ENCODE results near the gene ERC2.
"Not testable (repeated sequence)": the region's sequence is repeated elsewhere in the genome, so short reads cannot be mapped to it uniquely, and the experiment has no call there.

ERC2 gene

DNA sequence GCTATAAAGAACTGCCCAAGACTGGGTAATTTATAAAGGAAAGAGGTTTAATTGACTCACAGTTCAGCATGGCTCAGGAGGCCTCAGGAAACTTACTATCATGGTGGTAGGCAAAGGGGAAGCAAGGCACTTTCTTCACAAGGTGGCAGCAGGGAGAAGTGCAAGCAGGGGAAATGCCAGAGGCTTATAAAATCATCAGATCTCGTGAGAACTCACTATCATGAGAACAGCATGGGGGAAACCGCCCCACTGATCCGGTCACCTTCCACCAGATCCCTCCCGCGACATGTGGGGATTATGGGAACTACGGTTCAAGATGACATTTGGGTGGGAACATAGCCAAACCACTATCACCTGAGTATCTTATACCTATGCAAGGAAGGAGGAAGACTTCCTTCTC is 963.2 kb downstream of the ERC2 start:
- not testable (repeated sequence) for H3K4me1 Mint-ChIP-seq; H3K9me3 Mint-ChIP-seq; H3K36me3 Mint-ChIP-seq; H3K27me3 Mint-ChIP-seq; DNase-seq (ENCODE audit: low spot score in 2 of 2); H3K27ac Mint-ChIP-seq; H3K4me3 Mint-ChIP-seq; ATAC-seq (ENCODE audit: low read depth)

DNA sequence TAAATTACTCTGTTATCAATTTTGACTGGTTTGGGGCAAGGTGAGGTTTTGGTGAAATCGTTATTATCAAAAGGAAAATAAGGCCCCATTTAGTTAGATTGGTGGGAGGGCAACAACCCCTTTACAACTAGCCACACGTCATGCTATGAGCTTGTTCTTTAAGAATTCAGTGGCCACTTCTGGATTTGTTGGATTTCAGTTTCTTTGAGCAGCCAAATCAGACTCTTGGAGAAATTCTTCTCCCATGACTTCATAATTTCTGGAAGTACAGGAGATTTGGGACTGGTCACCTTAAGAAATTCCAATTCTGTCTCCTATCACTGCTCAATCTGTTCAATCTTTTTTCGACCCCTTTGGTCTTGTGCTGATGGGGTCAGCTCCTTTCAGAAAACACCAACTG is 966.4 kb downstream of the ERC2 start:
- no peaks in the 10 kb centered on the region for H3K27me3 Mint-ChIP-seq
- no peaks in the 10 kb centered on the region for H3K4me1 Mint-ChIP-seq
- ATAC-seq (ENCODE audit: low read depth) (no peak), DNase-seq (ENCODE audit: low spot score in 2 of 2) (no peak)
- H3K9me3 Mint-ChIP-seq: no peaks in the 10 kb centered on the region
- H3K36me3 Mint-ChIP-seq: no peaks in the 10 kb centered on the region
- no peak overlapping the region for H3K27ac Mint-ChIP-seq
- H3K4me3 Mint-ChIP-seq: no peak overlapping the region

DNA sequence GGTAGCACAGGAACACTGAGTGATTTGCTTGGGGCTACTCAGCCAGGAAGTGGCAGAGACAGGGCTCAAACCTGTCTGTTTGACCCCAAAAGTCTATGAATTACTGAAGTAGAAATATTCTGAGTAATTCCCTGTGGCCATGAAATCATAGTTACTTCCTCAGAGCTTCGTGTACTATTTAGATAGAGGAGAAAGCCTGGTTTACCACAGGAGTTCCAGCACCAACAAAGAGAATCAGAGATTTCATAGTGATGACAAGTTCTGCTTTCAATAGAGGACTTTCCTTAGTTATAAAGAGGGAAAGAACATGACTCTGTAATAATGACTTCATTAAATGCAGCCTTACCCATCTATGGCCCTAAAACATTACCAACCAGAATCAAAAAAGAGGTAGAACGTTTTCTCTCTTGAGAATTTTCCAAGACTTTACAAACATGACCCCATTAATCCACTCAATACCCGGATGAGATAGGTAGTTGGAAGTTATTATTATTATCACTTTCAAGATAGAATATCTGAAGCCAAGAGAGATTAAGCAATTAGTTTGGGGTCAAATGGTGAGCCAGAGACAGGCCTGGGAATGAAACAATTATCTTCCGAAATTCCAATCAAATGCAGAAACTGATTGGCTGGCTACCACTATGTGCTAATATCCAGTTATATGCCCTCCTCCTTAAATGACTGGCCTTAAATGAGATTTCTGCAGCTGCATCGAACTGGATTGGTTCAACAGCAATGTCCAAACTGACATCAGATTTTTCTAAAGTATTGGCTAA is 967.5 kb downstream of the ERC2 start:
- DNase-seq (ENCODE audit: low spot score in 2 of 2) (no peak), ATAC-seq (ENCODE audit: low read depth) (no peak)
- Mint-ChIP-seq H3K4me3 (no peak overlapping the region), H3K9me3 (no peaks in the 10 kb centered on the region), H3K4me1 (no peaks in the 10 kb centered on the region), H3K27ac (no peak overlapping the region), H3K27me3 (no peaks in the 10 kb centered on the region), H3K36me3 (no peaks in the 10 kb centered on the region)

DNA sequence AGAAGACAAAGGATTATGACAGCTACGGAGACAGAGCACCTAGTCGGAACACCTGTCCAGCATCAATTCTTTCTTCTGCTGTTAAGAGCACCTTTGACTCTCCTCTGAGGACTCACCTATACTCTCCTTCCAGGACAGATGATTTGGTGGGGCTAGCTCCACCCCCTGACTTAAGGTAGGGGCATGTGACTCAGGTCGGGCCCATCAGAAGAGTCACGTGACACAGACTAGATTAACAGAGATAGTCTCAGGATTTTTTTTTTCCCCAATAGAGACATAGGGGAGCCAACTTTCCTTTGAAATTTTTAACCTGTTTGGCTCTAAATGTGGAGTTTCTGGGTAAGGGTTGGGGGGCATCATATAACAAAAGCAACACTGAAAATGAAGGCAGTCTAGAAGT is 969.7 kb downstream of the ERC2 start:
- H3K36me3 Mint-ChIP-seq: no peaks in the 10 kb centered on the region

DNA sequence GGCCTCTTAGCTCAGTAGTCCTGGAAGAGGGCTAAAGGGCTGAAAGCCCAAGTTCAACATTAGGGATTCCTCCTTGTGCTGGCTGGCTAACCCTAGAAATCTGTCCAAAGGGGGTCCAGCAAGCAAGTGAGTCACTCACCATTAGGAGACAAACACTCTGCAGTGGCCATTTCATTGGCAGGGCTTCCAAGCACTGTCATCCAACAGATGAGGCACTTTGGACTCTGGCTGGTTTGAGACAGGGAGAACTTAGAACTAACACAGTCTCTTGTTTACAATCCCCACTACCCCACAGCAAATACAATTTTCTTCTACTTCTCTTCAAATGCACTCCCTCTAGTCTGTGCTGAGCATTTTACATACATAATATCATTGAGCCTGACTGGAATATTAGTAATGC is 971.0 kb downstream of the ERC2 start:
- no peaks in the 10 kb centered on the region for H3K4me1 Mint-ChIP-seq
- H3K4me3 Mint-ChIP-seq: no peak overlapping the region
- ATAC-seq (ENCODE audit: low read depth) (no peak), DNase-seq (ENCODE audit: low spot score in 2 of 2) (no peak)
- H3K27ac Mint-ChIP-seq: no peak overlapping the region
- peaks cover 2% of the 10 kb centered on the region for H3K9me3 Mint-ChIP-seq
- H3K36me3 Mint-ChIP-seq: no peaks in the 10 kb centered on the region
- H3K27me3 Mint-ChIP-seq: peaks cover 4% of the 10 kb centered on the region

More for the DNA sequence above, 969.7 kb downstream of the ERC2 start:
- Mint-ChIP-seq H3K27me3 (peaks cover 2% of the 10 kb centered on the region), H3K4me1 (no peaks in the 10 kb centered on the region), H3K27ac (no peak overlapping the region), H3K9me3 (peaks cover 2% of the 10 kb centered on the region), H3K4me3 (no peak overlapping the region)
- DNase-seq (ENCODE audit: low spot score in 2 of 2) (no peak), ATAC-seq (ENCODE audit: low read depth) (no peak)

DNA sequence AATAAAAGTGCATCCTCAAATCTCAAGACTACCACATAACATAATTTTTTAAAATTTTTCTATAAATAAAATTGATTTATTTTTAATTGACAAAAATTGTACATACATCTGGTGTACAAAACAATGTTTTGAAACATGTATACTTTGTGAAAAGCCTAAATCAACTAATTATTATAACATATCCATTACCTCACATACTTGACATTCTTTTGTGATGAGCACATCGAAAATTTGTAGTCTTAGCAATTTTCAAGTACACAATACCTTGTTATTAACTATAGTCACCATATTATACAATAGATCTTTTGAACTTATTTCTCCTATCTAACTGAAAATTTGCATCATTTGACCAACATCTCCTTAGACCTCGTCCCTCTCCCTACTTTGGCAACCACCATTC is 973.3 kb downstream of the ERC2 start:
- peaks cover 6% of the 10 kb centered on the region for H3K27me3 Mint-ChIP-seq
- no peak for ATAC-seq (ENCODE audit: low read depth)
- no peaks in the 10 kb centered on the region for H3K36me3 Mint-ChIP-seq
- no peaks in the 10 kb centered on the region for H3K4me1 Mint-ChIP-seq
- peaks cover 2% of the 10 kb centered on the region for H3K9me3 Mint-ChIP-seq
- no peak overlapping the region for H3K27ac Mint-ChIP-seq
- no peak for DNase-seq (ENCODE audit: low spot score in 2 of 2)
- H3K4me3 Mint-ChIP-seq: no peak overlapping the region

DNA sequence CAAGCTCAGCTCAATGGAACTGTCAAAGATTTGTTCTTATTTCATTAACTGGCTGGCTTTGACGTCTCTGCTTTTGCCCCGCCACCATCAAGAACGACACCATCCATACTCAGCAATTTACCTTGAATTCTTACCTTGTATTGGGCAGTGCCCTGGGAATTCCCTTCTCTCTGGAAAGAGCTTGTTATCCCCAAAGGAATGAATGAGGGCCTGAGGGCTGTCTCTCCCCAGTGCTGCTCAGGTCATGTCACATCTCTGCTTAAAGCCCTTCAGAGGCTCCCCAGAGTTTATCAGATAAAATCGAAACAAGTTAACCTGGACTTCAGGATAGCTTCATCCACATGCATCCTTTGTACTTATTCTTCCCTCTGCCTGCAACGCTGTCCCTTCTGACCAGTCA is 975.3 kb downstream of the ERC2 start:
- Mint-ChIP-seq H3K27ac (no peak overlapping the region), H3K9me3 (peaks cover 2% of the 10 kb centered on the region), H3K4me1 (peaks cover 4% of the 10 kb centered on the region), H3K27me3 (peaks cover 16% of the 10 kb centered on the region), H3K36me3 (no peaks in the 10 kb centered on the region), H3K4me3 (no peak overlapping the region)
- DNase-seq (ENCODE audit: low spot score in 2 of 2) (no peak), ATAC-seq (ENCODE audit: low read depth) (no peak)

DNA sequence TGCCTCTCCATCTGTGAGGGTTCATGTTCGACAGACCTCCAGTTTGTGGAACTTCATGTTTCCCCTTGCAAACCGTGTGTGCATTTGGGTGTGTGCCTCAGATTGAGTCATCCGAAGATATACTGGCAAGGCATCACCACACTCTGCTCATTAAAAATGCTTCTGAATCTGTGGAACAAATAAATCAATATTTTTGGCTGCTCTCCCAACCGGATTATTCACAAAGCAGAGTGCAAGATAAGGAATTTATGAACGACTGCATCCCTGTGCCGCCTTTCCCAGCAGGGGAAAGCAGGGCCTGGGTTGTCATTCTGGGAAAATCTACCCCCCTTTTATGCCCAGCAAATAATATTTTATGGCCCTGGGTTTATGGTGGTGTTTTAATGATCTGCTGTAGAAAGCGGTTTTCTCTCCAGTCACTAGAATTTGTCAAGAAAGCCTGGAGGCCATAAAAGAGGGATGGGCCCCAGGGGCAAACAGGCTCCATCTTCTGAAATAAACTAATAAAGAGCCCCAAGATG is 976.9 kb downstream of the ERC2 start:
- DNase-seq (ENCODE audit: low spot score in 2 of 2): no peak
- no peak for ATAC-seq (ENCODE audit: low read depth)
- Mint-ChIP-seq H3K27me3 (peaks cover 19% of the 10 kb centered on the region), H3K9me3 (peaks cover 2% of the 10 kb centered on the region), H3K4me1 (peaks cover 7% of the 10 kb centered on the region), H3K27ac (no peak overlapping the region), H3K36me3 (no peaks in the 10 kb centered on the region), H3K4me3 (no peak overlapping the region)

DNA sequence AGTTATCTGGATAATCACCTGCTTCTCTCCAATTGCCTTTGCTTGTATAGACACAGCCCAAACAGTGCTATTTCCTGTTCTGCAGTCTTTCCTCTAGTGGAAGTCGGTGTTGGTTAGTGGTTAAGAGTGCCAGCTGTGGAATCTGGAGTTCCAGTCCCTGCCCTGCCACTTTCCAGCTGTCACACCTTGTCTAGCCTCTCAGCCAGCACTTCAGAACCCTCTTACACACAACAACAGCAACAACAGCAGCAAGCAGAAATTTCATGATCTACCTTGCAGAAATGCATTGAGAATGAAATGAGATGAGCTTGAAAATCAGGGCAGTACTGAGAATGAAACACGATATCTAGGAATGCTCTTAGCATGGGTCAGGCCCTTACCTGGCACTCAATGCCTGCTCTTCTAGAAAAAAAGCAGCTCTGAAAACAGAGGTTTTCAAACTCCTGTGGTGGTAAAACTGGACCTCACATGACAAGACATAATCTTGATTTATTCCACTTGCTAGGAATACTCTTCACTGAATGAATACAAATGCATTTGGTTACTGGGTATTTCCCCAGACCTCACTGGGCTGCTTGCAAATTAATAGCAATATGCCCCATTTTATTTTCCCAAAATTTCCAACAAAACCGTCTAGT is 977.9 kb downstream of the ERC2 start:
- DNase-seq (ENCODE audit: low spot score in 2 of 2) (no peak), ATAC-seq (ENCODE audit: low read depth) (no peak)
- H3K36me3 Mint-ChIP-seq: no peaks in the 10 kb centered on the region
- no peak overlapping the region for H3K27ac Mint-ChIP-seq
- H3K9me3 Mint-ChIP-seq: peaks cover 2% of the 10 kb centered on the region
- H3K27me3 Mint-ChIP-seq: peaks cover 21% of the 10 kb centered on the region
- H3K4me1 Mint-ChIP-seq: peaks cover 9% of the 10 kb centered on the region
- no peak overlapping the region for H3K4me3 Mint-ChIP-seq

DNA sequence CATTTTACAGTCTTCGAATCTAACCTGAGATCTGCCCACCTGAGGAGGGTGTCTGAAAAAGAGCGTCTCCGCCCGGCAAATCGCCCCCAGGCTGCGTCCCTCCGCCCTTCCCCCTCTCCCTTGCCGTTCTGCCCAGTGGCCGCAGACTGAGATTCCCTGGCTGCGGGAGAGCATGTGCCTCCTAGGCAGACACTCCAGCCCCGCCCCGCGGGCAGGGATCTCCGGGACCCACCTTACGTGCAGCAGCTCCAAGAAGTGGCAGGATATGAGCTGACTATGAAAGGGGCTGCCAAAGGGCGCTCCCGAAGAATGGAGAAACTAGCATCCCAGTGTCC is 978.5 kb downstream of the ERC2 start:
- no peak overlapping the region for H3K4me3 Mint-ChIP-seq
- ATAC-seq (ENCODE audit: low read depth): no peak
- H3K4me1 Mint-ChIP-seq: peaks cover 11% of the 10 kb centered on the region
- no peaks in the 10 kb centered on the region for H3K36me3 Mint-ChIP-seq
- H3K27ac Mint-ChIP-seq: no peak overlapping the region
- H3K9me3 Mint-ChIP-seq: no peaks in the 10 kb centered on the region
- peaks cover 22% of the 10 kb centered on the region for H3K27me3 Mint-ChIP-seq
- DNase-seq (ENCODE audit: low spot score in 2 of 2): no peak

DNA sequence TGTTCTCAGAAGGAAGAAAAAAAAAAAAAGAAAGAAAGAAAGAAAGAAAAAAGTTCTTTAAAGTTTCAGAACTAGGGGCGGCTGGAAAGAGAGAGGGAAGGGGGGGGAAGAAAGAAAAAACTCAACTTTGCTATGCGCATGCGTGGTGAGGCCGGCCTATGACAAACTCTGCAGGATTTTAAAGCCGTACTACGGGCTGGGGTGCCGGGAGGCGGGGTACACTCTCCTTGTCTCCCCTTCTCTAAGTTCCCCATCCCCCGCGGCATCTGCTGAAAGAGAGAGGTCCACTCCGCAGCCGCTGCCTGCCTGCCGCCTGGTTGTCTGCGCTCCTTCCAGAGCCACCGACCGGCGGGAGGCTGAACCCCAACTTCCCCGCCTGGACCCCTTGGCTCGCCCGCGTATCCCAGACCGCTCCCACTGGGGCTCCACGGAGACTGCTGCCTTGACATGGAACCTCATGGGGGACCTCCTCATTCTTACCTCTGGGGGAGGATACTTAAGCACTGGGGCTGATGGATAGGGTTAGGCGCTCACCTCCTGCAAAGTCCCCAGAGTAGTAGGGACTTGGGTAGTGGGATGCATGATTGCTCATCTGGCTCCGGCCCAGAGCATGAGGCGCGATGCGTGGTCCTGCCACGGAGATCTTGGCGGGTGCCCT is 979.7 kb downstream of the ERC2 start:
- Mint-ChIP-seq H3K27me3 (peaks cover 23% of the 10 kb centered on the region), H3K4me3 (peak overlapping the region; percentile 24), H3K4me1 (peaks cover 13% of the 10 kb centered on the region), H3K27ac (no peak overlapping the region), H3K36me3 (no peaks in the 10 kb centered on the region), H3K9me3 (no peaks in the 10 kb centered on the region)
- ATAC-seq (ENCODE audit: low read depth) (no peak), DNase-seq (ENCODE audit: low spot score in 2 of 2) (no peak)

DNA sequence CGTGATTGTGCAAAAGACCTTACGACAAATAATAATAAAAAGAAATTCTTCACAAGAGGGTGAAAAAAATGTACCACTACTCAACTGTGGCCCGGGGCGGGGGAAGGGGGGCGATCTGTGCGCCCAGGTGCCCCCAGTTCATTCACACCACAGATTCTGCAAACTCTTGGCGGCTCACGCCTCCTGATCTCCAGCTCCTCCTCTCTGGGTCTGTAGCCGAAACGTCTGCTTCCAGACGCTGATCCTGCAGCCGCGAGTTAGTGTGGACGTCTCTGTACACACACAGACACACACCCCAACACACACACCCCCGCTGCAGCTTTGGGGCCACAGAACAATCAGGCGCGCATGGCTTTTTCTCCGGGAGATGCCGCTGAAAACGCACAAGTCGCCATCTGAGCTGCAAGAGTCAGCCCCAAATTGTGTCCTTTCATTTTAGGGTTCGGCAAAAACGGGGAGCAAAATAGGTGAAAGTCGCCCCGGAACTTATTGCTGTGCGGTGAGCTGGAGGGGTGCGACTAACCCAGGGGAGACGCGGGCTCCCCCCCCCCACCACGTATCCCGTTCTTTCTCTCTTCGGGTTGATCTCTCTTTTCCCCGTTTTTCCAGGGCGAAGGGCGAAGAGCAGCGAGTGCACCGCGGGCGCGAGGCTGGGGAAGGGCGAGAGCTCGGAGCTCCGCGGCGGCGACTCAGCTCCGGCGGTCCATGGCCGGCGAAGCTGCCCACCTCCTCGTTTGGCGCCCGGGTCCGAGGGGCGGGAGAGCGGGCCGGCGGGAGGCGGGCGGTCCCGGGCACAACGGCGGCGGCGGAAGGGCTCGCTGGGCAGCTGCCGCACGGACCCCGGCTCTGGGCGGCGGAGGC is 980.7 kb downstream of the ERC2 start:
- peaks cover 13% of the 10 kb centered on the region for H3K4me1 Mint-ChIP-seq

DNA sequence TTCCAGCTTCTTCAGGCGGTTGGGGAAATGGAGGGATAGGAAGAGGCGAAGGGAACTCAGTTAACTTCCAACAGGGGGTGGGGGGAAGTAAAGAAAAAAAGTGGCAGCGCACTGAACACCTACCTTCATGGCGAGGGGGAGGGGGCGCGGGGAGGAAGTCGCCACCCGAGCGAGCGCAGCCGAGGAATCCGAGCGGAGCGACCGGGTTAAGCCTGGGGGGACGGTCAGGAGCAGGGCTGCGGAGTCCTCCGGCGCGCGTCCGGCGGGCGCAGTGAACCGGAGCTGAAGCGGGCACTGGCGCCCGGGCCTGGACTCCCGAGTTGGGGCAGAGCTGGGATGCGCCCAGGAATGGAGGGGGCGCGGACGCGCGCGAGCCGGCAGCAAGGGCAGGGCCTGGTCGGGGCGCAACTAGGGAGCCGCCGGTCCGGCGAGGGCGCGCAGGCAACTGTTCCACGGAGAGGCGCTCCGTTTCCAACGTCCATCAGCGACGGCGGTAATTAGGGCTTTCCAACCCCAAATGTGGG is 981.3 kb downstream of the ERC2 start, which contains the start of gene WNT5A:
TSS of gene WNT5A (minus strand) at position 450 of the 524 bp plus-strand sequence. CDS start at position 129, 321 bp downstream.
- ATAC-seq (ENCODE audit: low read depth) (no peak), DNase-seq (ENCODE audit: low spot score in 2 of 2) (no peak)
- Mint-ChIP-seq H3K27ac (no peak within 1 kb of the TSS), H3K4me3 (peak within 1 kb of the TSS; percentile 71), H3K27me3 (peaks cover 29% of the 10 kb centered on the region), H3K9me3 (no peaks in the 10 kb centered on the region), H3K4me1 (peaks cover 13% of the 10 kb centered on the region), H3K36me3 (no peaks in the 10 kb centered on the region)

More for the DNA sequence above, 980.7 kb downstream of the ERC2 start:
- peaks cover 31% of the 10 kb centered on the region for H3K27me3 Mint-ChIP-seq
- ATAC-seq (ENCODE audit: low read depth) (no peak), DNase-seq (ENCODE audit: low spot score in 2 of 2) (no peak)
- no peak overlapping the region for H3K27ac Mint-ChIP-seq
- no peaks in the 10 kb centered on the region for H3K9me3 Mint-ChIP-seq
- H3K4me3 Mint-ChIP-seq: peak overlapping the region; percentile 71
- no peaks in the 10 kb centered on the region for H3K36me3 Mint-ChIP-seq
